ENCODE measurements around the gene LCN1.

LCN1 gene
- total RNA-seq = 0 reads per million in 4 experiments

GRCh38 chr9:135520916-135521607 is at the start of gene LCN1:
LCN1 (plus strand) TSS chr9:135521440; CDS start chr9:135521498, 58 bp downstream.
- DNase-seq = no peak

GRCh38 chr9:135471791-135472640 is 49.2 kb upstream of the LCN1 start:
- DNase-seq = no peak

- no peak for DNase-seq
These were observed 47.2 kb upstream of the LCN1 start for GRCh38 chr9:135473972-135474543.

GRCh38 chr9:135474915-135475314 is 46.3 kb upstream of the LCN1 start:
- no peak for DNase-seq

GRCh38 chr9:135476561-135477355 is 44.5 kb upstream of the LCN1 start:
- DNase-seq = no peak

- no peak for DNase-seq
These were observed 43.0 kb upstream of the LCN1 start for GRCh38 chr9:135478191-135478590.

GRCh38 chr9:135478829-135479468 is 42.3 kb upstream of the LCN1 start:
- no peak for DNase-seq

GRCh38 chr9:135479469-135480052 is 41.7 kb upstream of the LCN1 start, which contains the start of gene PPP1R26:
PPP1R26 (plus strand) TSS chr9:135479782; CDS start chr9:135484511, 4,729 bp downstream.
- no peak for DNase-seq

GRCh38 chr9:135480071-135480939 is 40.9 kb upstream of the LCN1 start:
- no peak for DNase-seq

GRCh38 chr9:135480940-135481310 is 40.3 kb upstream of the LCN1 start:
- no peak for DNase-seq

GRCh38 chr9:135482015-135482754 is 39.1 kb upstream of the LCN1 start:
- DNase-seq = no peak

GRCh38 chr9:135484460-135485277 is 36.6 kb upstream of the LCN1 start:
- DNase-seq = no peak

- no peak for DNase-seq
These were observed 35.9 kb upstream of the LCN1 start for GRCh38 chr9:135485385-135485784.

- no peak for DNase-seq
These were observed 35.4 kb upstream of the LCN1 start for GRCh38 chr9:135485832-135486231.

GRCh38 chr9:135486267-135487065 is 34.8 kb upstream of the LCN1 start:
- DNase-seq = no peak

- DNase-seq = no peak
These were observed 33.8 kb upstream of the LCN1 start for GRCh38 chr9:135487281-135488012.

GRCh38 chr9:135488013-135488330 is 33.3 kb upstream of the LCN1 start:
- no peak for DNase-seq

- DNase-seq = no peak
These were observed 32.7 kb upstream of the LCN1 start for GRCh38 chr9:135488527-135488926.

Measured in effector CD8-positive, alpha-beta T cell (primary cell).